Measurements from ENCODE around the gene SETDB1.
A peak's percentile ranks its signal among the peaks of the same experiment; 100 is the strongest.

The SETDB1 gene

DNA sequence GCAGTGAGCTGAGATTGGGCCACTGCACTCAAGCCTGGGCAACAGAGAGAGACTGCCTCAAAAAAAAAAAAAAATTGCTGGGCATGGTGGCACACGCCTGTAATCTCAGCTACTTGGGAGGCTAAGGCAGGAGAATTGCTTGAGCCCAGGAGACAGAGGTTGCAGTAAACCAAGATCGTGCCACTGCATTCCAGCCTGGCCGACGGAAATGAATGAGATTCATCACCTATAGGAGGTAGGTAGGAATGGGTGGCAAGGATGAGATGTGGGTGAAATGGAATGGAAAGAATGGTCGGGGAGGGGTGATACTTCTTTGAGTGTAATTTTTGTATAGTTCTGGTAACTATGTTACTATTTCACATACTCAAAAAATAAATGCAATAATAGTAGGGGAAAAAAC, 23.8 kb upstream of the SETDB1 start:
- H3K4me1 ChIP-seq = no peaks in the 10 kb centered on the region
- no peak overlapping the region for H3K4me3 ChIP-seq
- H3K9me3 ChIP-seq = peaks cover 6% of the 10 kb centered on the region; the same call in 1 of the 2 replicates
- H3K27ac ChIP-seq = no peak overlapping the region
- H3K27me3 ChIP-seq = no peaks in the 10 kb centered on the region
- no peak overlapping the region for H3K9ac ChIP-seq
- no peaks in the 10 kb centered on the region for H3K36me3 ChIP-seq
- no peak for TF ChIP-seq Cebpa-rat (IDR thresholded peaks at IDR 0.05)
- no peaks in the 10 kb centered on the region for H4K20me1 ChIP-seq
- no peak overlapping the region for H3K4me2 ChIP-seq

DNA sequence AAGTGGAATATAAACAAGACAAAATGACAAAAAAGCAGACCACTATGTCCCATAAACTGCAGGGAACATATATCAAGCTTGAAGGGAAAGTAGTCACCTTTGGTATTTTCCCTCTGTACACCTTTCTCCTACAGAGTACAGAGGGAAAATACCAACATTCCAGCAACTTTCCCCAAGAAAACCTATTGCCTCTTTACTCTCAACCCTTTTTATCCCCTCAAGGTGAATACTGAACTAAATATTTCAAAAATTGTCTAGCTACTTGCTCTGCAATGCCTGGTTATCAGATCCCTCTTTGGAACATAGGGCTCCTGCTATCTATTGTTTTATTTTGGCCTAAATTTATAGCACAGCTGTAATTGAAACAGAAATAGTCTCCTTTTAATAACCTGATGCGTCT, 23.4 kb upstream of the SETDB1 start:
- Histone ChIP-seq H3K4me2 (no peak overlapping the region), H3K36me3 (no peaks in the 10 kb centered on the region), H4K20me1 (no peaks in the 10 kb centered on the region), H3K27ac (no peak overlapping the region), H3K4me1 (no peaks in the 10 kb centered on the region), H3K9me3 (peaks cover 6% of the 10 kb centered on the region; the same call in 1 of the 2 replicates), H3K9ac (no peak overlapping the region), H3K4me3 (no peak overlapping the region), H3K27me3 (no peaks in the 10 kb centered on the region)
- no peak for TF ChIP-seq Cebpa-rat (IDR thresholded peaks at IDR 0.05)

DNA sequence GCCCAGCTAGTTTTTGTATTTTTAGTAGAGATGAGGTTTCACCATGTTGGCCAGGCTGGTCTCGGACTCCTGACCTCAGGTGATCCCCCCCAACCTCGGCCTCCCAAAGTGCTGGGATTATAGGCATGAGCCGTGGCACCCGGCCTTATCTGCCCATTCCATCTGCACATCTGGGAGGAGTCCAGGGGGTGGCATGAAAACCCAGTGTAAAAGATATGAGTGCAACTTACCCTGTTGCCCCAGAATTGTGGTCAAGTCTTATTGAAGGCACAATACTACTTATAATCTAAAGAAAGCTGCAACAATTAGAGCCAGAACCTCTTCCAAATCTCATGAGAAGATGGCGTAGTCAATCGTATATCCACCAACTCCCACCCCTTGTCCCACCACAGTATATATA, 20.9 kb upstream of the SETDB1 start:
- Histone ChIP-seq H3K4me1 (no peaks in the 10 kb centered on the region), H3K9me3 (peaks cover 12% of the 10 kb centered on the region), H3K27me3 (no peaks in the 10 kb centered on the region), H3K4me2 (no peak overlapping the region), H3K27ac (no peak overlapping the region), H4K20me1 (no peaks in the 10 kb centered on the region), H3K9ac (no peak overlapping the region), H3K4me3 (no peak overlapping the region), H3K36me3 (no peaks in the 10 kb centered on the region)
- TF ChIP-seq Cebpa-rat (IDR thresholded peaks at IDR 0.05) = no peak

DNA sequence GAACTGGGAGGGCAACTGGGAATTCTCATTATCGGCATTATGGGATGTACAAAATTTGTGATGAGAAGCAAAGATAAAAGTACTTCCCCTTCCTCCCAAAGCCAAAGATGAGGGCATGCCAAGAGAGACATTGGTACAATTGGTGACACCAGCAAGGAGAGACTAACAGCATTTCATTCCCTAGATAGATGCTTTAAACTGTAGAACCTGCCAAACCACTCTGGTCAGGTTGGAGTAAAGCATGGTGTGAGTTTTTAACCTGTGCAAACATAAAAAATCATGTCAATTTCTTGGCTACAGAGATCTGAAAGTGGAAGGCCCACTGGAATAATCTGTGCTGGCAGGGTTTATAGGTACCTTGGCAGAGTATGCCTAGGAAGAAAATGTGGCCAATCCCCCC, 19.8 kb upstream of the SETDB1 start:
- H3K36me3 ChIP-seq = no peaks in the 10 kb centered on the region
- no peak overlapping the region for H3K4me2 ChIP-seq
- H3K4me3 ChIP-seq = no peak overlapping the region
- no peaks in the 10 kb centered on the region for H4K20me1 ChIP-seq
- H3K9me3 ChIP-seq = peaks cover 22% of the 10 kb centered on the region
- H3K27ac ChIP-seq = no peak overlapping the region
- TF ChIP-seq Cebpa-rat (IDR thresholded peaks at IDR 0.05) = no peak
- no peaks in the 10 kb centered on the region for H3K4me1 ChIP-seq
- H3K27me3 ChIP-seq = no peaks in the 10 kb centered on the region
- no peak overlapping the region for H3K9ac ChIP-seq

DNA sequence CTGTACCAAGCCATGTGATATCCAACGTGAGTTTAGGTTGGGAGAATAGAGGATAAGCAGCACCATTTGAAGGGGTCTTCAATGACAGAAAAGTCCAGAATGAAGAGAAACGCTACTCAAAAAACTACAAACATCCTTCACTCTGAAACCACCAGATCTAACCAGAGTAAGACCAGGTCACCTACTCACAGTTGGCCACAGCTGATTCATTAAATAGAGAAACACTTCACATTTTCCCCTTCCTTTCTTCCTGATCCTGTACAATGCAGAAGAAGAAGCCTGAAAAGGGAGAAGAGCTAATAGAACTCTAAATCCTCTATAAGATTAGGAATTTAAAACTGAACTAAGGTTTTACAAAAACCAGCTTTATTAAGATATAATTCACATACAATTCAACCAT, 19.4 kb upstream of the SETDB1 start:
- Histone ChIP-seq H3K27ac (no peak overlapping the region), H3K4me2 (no peak overlapping the region), H3K36me3 (no peaks in the 10 kb centered on the region), H3K27me3 (no peaks in the 10 kb centered on the region), H3K4me1 (no peaks in the 10 kb centered on the region), H3K4me3 (no peak overlapping the region), H3K9me3 (peaks cover 24% of the 10 kb centered on the region), H4K20me1 (no peaks in the 10 kb centered on the region), H3K9ac (no peak overlapping the region)
- TF ChIP-seq Cebpa-rat (IDR thresholded peaks at IDR 0.05) = no peak

DNA sequence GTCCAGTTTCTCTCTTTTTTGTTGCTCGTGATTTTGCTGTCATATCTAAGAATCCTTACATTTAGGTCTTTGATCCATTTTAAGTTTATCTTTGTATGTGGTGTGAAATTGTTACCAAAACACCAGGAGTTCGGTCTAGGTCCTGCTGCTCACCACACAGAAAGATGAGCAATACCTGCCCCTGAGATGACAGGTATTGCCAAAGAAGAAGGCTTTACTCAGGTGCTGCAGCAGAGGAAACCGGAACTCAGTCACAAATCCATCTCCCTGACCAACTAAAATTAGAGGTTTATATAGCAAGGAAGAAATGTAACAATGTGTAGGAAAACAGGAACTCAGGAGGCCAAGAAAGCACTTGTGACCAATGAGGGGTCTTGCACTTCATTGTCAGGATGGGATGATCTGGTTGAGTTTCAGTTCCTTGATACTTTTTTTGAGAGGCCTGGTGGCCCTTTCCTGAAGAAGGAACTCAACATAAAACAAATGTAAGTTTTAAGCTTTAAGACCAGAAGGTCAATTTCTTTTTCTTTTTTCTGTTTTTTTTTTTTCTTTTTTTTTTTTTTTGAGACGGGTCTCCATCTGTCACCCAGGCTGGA, 16.5 kb upstream of the SETDB1 start:
- no peaks in the 10 kb centered on the region for H4K20me1 ChIP-seq
- no peaks in the 10 kb centered on the region for H3K27me3 ChIP-seq
- no peaks in the 10 kb centered on the region for H3K36me3 ChIP-seq
- no peak overlapping the region for H3K4me2 ChIP-seq
- peaks cover 24% of the 10 kb centered on the region for H3K9me3 ChIP-seq
- no peak overlapping the region for H3K4me3 ChIP-seq
- TF ChIP-seq Cebpa-rat (IDR thresholded peaks at IDR 0.05) = no peak
- no peak overlapping the region for H3K9ac ChIP-seq
- H3K4me1 ChIP-seq = no peaks in the 10 kb centered on the region
- no peak overlapping the region for H3K27ac ChIP-seq

DNA sequence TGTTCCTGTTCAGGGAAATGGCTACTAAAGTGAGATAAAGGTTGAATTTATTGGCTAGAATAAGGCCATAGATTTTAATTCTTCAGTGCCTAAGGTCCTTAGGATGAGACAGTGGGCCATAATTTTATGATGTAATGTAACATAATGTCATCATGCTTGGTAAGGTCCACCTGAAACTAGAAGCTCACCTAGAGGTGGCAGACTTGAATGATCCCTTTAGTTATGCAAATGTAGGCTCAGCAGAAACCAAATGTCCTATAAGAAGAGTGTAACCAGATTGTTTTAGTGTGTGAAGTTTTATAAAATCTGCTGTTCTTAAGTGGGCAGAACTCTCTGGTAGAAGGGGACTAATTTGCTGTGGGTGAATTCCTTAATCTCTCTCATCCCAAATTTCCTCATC, 13.5 kb upstream of the SETDB1 start:
- H3K4me2 ChIP-seq = no peak overlapping the region

DNA sequence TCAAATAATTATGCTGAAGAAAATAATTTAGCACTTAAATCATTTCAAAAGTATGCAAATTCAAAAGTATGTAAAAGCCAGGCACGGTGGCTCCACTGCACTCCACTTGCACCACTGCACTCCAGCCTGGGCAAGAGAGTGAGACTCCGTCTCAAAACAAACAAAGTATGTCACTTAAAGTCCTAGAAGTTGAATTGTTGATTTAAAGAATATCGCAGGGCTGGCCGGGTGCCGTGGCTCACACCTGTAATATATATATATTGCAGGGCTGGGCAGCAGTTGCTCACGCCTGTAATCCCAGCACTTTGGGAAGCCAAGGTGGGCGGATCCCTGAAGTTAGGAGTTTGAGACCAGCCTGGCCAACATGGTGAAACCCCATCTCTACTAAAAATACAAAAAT, 8.8 kb upstream of the SETDB1 start:
- Histone ChIP-seq H3K4me2 (no peak overlapping the region), H3K27ac (no peak overlapping the region), H3K36me3 (no peaks in the 10 kb centered on the region), H4K20me1 (no peaks in the 10 kb centered on the region), H3K9ac (no peak overlapping the region), H3K4me3 (no peak overlapping the region), H3K27me3 (no peaks in the 10 kb centered on the region), H3K9me3 (no peaks in the 10 kb centered on the region), H3K4me1 (no peaks in the 10 kb centered on the region)
- TF ChIP-seq Cebpa-rat (IDR thresholded peaks at IDR 0.05) = no peak

More for the DNA sequence above, 13.5 kb upstream of the SETDB1 start:
- no peak for TF ChIP-seq Cebpa-rat (IDR thresholded peaks at IDR 0.05)
- no peak overlapping the region for H3K9ac ChIP-seq
- H3K4me1 ChIP-seq = no peaks in the 10 kb centered on the region
- H3K27ac ChIP-seq = no peak overlapping the region
- no peaks in the 10 kb centered on the region for H3K36me3 ChIP-seq
- H3K4me3 ChIP-seq = no peak overlapping the region
- no peaks in the 10 kb centered on the region for H3K27me3 ChIP-seq
- peaks cover 24% of the 10 kb centered on the region for H3K9me3 ChIP-seq
- H4K20me1 ChIP-seq = no peaks in the 10 kb centered on the region

DNA sequence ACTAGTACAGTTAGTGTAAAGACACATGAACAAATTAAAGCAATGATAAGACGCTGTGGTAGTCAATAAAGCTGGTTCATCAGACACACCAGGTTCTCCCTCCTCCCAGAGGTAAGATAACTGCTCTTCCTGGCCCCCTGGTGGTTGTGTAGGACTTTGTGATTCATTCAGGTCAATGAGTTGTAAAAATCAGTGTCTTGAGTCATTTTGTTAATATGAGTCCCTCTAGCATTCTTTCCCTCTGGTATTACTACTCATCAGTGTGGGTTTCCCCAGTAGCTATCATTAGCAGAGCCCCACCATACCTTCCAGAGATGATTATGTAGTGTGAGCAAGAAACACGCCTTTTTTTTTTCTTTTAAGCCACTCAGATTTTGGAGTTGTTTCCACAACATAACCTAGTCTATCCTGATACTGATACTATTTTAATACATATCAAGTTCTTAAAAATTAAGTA, 3.6 kb upstream of the SETDB1 start:
- Histone ChIP-seq H4K20me1 (no peaks in the 10 kb centered on the region), H3K9me3 (no peaks in the 10 kb centered on the region), H3K9ac (no peak overlapping the region), H3K4me3 (no peak overlapping the region), H3K27me3 (no peaks in the 10 kb centered on the region), H3K27ac (no peak overlapping the region), H3K4me2 (no peak overlapping the region), H3K36me3 (peaks cover 5% of the 10 kb centered on the region), H3K4me1 (peaks cover 14% of the 10 kb centered on the region)
- no peak for TF ChIP-seq Cebpa-rat (IDR thresholded peaks at IDR 0.05)

DNA sequence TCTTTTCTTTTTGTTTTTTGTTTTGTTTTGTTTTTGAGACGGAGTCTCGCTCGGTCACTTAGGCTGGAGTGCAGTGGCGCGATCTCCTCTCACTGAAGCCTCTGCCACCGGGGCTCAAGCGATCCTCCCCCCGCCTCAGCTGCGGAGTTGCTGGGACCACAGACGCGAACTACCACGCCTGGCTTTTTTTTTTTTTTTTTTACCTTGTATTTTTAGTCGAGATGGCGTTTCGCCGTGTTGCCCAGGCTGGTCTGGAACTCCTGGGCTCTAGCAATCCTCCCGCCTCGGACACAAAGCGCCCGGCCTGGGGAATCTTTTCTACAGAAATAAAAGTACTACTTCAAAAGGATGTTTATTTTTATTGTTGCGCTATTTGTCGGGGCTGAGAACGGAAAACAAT, 1.1 kb upstream of the SETDB1 start:
- H3K27ac ChIP-seq = no peak overlapping the region
- TF ChIP-seq Cebpa-rat (IDR thresholded peaks at IDR 0.05) = no peak
- H3K9ac ChIP-seq = no peak overlapping the region
- no peaks in the 10 kb centered on the region for H3K27me3 ChIP-seq
- H4K20me1 ChIP-seq = no peaks in the 10 kb centered on the region
- peaks cover 7% of the 10 kb centered on the region for H3K9me3 ChIP-seq
- no peak overlapping the region for H3K4me3 ChIP-seq
- H3K4me2 ChIP-seq = no peak overlapping the region
- H3K36me3 ChIP-seq = peaks cover 30% of the 10 kb centered on the region
- peaks cover 19% of the 10 kb centered on the region for H3K4me1 ChIP-seq

DNA sequence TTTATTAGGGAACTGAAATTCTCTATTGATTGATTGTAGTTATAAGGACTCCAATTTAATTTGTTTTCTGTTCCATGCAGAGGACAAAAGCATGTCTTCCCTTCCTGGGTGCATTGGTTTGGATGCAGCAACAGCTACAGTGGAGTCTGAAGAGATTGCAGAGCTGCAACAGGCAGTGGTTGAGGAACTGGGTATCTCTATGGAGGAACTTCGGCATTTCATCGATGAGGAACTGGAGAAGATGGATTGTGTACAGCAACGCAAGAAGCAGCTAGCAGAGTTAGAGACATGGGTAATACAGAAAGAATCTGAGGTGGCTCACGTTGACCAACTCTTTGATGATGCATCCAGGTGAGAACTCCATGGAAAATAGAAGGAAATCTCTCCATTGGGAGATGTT, 1.5 kb downstream of the SETDB1 start:
- Histone ChIP-seq H3K4me3 (peak overlapping the region; percentile 81; the same call in 1 of the 2 replicates), H3K36me3 (peaks cover 55% of the 10 kb centered on the region), H3K27me3 (no peaks in the 10 kb centered on the region), H3K9ac (no peak overlapping the region), H3K27ac (no peak overlapping the region), H4K20me1 (no peaks in the 10 kb centered on the region), H3K9me3 (peaks cover 30% of the 10 kb centered on the region), H3K4me2 (peak overlapping the region; percentile 89), H3K4me1 (peaks cover 19% of the 10 kb centered on the region)
- no peak for TF ChIP-seq Cebpa-rat (IDR thresholded peaks at IDR 0.05)

All from BLaER1 (cell line).